B cell (primary cell): ENCODE results near the gene FAM25G.
"Not testable (repeated sequence)": the region's sequence is repeated elsewhere in the genome, so short reads cannot be mapped to it uniquely, and the experiment has no call there.

Experiments used
- EZH2 ChIP-seq: IDR thresholded peaks from 2 replicates; pipeline ENCODE4 v1.6.1; 2012; ENCODE audit warnings: borderline replicate concordance, low read depth, mild to moderate bottlenecking, moderate library complexity, low read length; ENCODE audit not compliant: insufficient read depth, poor library complexity, severe bottlenecking
- TF ChIP-seq, protein P1 (sequence below): fragments of 200-600 bp; IDR thresholded peaks from one replicate; pipeline ENCODE4 v1.8.0; 2022; ENCODE audit warnings: antibody characterized with exemption, mild to moderate bottlenecking

- TF ChIP-seq, protein P1, sequence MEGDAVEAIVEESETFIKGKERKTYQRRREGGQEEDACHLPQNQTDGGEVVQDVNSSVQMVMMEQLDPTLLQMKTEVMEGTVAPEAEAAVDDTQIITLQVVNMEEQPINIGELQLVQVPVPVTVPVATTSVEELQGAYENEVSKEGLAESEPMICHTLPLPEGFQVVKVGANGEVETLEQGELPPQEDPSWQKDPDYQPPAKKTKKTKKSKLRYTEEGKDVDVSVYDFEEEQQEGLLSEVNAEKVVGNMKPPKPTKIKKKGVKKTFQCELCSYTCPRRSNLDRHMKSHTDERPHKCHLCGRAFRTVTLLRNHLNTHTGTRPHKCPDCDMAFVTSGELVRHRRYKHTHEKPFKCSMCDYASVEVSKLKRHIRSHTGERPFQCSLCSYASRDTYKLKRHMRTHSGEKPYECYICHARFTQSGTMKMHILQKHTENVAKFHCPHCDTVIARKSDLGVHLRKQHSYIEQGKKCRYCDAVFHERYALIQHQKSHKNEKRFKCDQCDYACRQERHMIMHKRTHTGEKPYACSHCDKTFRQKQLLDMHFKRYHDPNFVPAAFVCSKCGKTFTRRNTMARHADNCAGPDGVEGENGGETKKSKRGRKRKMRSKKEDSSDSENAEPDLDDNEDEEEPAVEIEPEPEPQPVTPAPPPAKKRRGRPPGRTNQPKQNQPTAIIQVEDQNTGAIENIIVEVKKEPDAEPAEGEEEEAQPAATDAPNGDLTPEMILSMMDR = not testable (repeated sequence)
- not testable (repeated sequence) for TF ChIP-seq EZH2
These were observed 28.7 kb downstream of the FAM25G start for GRCh38 chr10:47462577-47463358.
